HG03196 (cell line): ENCODE measurements around the gene ORM1.

Source experiments
- ATAC-seq: cut with Tn5 transposase; IDR thresholded peaks from one replicate; pipeline ENCODE4 v1.9.1; 2021; ENCODE audit not compliant: unreplicated experiment

The ORM1 gene

DNA sequence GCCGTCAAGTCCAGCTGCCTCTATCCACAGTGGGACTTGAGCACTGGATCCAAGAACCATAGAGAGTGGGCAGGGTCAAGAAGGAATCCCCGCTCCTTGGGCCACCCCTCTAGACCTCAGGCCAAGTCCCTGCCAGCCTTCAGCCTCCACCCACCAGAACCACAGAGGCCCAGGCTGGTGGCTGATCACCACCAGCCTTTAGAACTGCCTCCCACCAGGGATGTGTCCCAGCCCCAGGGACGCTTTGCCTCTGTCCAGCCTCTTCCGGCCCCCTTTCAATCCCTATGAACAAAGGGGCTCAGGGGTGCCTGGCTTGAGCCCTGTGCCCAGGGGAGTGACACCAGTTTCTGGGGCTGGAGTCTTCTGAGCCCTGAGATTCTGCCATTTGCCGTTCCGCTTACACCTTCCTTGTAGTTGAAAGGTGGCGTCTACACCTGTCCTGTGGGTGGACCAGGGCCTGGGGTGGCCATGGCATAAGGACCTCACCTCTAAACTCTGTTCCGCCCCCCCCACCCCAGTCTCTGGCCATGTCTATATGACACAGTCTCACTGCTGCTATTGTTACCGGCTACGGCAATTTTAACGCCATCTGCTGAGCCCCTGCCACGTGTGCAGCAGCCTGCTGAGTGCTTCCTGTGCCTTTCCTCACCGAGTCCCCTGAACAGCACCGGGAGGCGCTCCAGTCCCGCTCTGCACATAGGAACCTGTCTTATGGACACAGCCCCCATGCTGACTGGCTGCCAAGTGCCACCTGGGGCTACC is 35.7 kb upstream of the ORM1 start:
- ATAC-seq: no peak

DNA sequence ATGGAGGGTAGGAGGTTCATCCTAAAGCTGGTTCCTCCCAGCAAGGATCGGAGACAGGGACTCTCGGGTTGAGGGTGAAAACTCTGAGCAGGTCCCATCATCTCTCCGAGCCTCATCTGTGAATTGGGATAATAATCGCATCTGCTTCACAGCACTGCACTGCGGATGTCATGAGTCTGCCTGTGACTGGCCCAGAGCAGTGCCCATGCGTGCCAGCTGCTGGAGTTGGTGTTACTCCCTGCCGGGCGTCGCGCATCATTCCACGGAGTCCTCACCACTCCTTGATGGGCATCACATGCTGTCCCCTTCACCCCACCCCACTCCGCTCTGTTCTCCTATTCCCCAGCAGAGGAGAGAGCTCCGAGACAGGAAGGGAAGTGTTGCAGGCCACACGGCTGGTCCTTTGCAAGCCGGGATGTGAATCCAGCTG is 35.1 kb upstream of the ORM1 start:
- ATAC-seq: no peak

DNA sequence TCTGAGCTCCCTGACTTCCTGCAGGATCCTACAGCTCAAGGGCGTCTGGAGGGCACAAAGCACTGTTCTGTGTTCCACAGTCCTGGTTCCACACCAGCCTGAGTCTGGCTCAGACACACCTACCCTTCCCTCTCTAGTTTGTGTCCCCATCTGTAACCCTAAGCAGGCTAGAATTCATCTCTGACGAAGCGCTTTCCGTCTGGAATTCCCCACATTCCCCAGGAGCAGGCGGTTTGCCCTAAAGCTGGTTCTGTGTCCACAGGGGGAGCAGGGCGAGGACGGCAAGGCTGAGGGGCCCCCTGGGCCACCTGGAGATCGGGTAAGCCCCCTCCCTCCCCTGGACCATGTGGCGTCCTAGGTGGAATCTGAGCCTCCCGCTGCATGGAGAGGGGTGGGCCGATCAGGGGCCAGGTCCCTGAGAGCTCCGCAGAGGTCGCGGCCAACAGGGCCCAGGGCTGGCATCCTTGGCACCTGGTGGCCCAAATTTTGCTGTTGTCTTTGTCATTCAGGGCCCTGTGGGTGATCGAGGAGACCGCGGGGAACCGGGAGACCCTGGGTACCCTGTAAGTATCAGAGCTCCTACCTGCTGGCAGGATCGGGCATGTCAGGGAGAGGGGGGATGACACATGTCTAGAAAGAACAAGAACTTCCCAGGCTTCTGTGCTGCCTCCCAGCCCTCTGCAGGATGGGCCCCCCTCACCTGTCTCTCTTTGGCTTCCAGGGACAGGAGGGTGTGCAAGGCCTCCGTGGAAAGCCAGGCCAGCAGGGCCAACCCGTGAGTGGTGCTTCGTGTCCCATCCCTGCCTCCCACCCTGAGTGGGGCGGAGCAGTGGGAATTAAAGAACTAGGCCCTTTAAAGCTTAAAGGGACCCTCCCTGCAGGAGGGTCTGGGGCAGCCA is 34.5 kb upstream of the ORM1 start:
- ATAC-seq: no peak

DNA sequence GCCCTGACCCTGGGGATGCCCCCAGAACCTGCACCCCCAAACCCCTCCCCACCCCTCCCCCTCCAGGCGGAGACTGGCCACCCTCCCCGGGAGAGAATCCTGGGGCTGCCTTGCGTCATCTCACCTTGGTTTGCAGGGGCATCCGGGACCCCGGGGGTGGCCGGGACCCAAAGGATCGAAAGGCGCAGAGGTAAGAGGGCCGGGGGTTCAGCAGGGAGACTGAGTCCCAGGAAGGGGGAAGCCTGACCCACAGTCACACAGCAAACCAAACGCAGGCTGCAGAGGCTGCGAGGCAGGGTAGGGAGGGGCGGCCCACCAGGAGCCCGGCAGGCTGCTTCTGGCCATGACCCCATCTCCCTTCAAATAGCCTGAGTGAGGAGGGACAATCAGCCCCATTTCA is 33.8 kb upstream of the ORM1 start:
- no peak for ATAC-seq

DNA sequence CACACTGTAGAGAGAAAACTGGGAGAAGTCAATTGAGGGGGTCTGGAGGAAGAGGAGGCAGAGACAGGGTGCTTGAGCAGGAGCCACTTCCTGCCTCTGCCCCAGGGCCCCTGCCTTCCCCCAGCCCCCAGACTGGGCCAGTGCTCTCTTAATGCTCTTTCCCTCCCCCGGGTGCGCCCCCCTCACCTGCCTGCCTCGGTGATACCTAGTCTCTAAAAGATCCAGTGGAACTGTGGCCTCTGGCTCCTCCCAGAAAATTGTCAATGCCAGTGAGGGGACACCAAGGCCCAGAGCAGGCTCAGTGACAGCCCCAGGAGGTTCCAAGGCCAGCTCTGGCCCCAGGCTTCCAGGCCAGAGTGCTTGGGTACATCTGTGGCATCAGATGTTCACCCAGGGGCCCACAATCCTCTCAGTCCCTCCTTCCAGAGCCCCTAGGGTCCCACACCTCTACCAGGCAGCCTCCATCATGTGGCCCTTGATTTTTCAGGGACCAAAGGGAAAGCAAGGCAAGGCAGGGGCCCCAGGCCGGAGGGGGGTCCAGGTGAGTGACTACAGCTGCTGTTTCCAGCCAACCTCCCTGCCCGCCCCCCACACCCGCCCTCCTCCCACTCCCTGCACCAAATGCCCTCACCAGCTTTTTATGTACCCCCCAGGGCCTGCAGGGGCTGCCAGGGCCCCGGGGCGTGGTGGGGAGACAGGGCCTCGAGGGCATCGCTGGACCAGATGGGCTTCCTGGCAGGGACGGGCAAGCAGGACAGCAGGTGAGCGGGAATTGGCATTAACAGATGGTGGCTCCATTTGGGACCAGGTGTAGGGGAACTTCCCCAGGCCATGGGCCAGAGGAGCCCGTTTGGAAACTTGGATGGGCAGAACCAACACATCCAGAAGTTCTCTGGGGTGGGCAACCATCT is 33.1 kb upstream of the ORM1 start:
- ATAC-seq: no peak

DNA sequence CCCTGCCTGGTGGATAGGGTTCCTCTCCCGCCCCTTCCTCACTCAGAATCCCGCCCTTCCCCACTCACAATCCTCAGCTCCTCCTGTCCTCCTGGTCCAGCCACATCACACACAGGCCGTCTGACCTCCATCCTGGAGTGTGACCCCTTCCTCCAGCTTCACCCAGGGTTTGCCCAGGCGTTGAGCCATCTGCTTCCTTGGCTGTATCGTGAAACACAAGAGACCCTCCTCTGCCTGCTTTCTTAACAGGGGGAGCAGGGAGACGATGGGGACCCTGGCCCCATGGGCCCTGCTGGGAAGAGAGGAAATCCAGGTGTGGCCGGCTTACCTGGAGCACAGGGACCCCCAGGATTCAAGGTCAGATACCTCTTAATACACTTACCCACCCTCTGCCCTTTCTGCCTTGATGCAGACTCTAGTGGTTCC is 32.3 kb upstream of the ORM1 start:
- ATAC-seq: no peak

DNA sequence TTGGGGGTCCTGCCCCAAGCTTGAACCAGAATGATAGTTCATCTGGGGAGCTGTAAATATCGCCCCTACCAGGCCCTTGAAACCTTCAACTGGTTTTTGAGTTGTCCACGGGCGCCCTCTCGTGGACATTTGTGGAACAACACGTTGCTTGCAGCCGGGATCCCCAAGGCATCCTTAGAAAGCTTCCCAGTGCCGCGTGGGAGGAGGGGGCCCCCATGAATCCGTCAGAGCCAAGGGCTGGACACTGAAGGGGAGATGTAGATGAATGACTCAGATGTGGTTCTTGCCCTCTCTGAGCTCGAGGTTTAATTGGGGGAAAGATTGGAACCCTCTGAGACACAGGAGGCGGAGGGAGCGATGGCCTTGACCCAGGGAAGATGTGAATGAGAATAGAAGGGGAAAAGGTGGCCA is 31.8 kb upstream of the ORM1 start:
- ATAC-seq: no peak

DNA sequence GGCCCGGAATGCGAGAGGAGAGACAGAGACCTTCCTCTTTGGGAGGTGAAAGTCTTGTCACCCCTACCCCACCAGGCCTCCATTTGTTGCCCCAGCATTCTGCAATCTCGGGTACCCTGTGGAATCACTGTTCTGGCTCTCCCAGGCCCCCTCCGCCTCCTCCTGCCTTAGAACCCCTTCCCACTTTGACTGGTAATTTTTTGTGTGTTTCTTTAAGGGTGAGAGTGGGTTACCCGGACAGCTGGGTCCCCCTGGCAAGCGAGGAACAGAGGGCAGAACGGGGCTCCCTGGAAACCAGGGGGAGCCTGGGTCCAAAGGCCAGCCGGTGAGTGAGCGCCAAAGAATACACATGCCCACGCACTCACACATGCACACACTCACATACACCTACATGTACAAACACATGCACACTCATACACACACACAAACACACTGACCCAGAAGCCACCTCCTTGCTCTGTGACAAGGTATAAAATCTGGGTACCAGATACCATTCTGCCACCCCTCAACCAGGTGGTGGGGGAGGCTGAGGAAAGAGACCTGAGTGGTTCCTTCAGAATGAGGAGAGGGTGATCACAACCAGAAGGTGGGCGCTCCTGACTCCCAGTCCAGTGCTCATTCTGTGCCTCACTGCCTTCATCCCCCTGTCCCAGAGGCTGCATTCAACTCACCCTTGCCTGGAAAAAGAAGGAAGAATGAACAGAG is 30.9 kb upstream of the ORM1 start:
- ATAC-seq: no peak

DNA sequence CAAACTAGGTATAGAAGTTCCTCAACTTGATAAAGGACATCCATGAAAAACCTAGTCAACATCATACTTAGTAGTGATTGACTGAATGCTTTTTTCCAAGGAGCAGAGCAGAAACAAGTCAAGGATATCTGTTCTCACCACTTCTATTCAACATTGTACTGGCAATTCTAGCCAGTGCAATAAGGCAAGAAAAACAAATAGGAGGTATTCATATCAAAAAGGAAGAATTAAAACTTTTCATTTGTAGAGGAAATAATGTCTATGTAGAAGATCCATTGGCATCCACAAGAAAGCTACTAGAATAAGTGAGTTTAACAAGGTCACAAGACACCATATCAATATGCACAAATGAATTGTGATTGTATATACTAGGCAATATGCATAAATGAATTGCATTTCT is 28.2 kb upstream of the ORM1 start:
- ATAC-seq: no peak

DNA sequence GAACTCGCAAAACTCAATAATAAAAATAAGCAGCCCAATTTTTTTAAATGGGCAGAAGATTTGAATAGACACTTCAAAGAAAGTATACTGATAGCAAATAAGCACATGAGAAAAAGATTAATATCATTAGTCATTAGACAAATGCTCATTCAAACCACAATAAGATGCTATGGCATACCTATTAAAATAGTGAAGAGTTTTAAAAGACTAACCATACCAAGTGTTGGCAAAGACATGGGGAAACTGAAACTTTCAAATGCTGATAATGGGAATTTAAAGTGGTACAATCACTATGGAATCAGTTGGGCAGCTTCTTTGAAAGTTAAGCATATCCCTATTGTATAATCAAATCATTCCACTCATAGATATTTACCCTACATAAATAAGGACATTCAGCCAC is 26.6 kb upstream of the ORM1 start:
- ATAC-seq: no peak

DNA sequence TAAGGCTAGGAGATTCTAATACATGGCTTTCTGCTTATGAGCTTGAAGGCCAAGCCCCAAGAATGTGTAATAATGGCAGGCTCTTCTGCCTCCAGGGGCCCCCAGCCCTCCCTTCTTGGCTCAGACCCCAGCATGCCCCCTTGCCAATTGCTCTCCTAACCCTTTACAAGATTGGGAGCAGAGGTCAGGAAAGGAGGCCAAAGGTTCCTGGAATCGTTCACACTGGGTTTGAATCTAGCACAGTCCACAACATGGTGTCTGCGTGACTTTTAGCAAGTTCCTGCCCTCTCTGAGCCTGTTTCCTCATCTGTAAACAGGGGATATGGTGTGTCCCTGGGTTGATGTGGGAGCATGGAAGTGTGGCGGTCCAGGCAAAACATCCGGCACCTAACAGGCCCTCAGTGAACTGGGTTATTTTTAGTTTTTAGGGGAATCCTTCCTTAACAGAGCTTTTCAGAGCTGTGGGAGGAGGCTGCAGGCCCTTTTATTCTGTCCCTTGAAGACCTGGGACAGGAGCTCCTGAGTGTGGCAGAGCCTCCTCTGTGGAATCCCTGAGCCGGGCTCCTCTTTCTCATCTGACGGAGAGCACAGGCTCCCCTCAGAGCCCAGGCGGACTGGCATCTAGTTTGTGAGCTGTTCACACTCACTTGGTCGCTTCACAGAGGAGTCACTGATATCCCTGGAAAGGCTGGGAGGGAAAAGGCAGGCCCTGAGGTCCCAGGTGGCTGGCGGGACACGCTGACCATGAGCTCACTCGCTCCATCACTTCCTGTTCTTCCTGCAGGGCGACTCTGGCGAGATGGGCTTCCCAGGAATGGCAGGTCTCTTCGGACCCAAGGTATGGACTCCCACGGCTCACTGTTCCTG is 23.4 kb upstream of the ORM1 start:
- no peak for ATAC-seq

DNA sequence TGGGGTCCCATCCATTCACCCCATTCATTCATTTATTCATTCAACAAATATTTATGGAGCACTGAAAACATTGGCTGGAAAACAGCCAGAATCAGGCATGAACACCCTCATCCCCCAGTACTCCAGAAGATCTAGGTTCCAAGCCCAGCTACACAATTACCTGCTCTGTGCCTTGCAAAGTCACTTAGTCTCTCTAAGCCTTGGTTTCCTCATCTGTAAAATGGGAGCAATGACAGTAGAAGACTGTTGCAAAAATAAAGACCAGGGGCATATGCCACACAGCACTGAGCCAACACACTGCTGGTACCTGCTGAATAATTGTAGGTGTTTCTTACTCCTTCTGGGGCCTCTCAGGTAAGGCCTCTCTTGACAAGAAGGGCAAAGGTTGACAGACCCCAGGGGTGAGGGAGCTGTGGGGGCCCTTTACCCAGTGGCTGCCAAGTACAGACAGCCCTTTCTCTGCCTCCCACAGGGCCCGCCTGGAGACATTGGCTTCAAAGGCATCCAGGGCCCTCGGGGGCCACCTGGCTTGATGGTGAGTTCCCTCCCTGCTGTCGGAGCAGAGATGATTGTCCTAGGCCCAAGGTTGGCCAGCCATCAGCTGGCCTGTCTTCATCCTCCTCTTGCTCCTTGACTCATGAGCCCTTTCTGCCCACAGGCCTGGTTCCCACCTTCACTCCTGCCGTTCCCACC is 22.6 kb upstream of the ORM1 start:
- no peak for ATAC-seq

DNA sequence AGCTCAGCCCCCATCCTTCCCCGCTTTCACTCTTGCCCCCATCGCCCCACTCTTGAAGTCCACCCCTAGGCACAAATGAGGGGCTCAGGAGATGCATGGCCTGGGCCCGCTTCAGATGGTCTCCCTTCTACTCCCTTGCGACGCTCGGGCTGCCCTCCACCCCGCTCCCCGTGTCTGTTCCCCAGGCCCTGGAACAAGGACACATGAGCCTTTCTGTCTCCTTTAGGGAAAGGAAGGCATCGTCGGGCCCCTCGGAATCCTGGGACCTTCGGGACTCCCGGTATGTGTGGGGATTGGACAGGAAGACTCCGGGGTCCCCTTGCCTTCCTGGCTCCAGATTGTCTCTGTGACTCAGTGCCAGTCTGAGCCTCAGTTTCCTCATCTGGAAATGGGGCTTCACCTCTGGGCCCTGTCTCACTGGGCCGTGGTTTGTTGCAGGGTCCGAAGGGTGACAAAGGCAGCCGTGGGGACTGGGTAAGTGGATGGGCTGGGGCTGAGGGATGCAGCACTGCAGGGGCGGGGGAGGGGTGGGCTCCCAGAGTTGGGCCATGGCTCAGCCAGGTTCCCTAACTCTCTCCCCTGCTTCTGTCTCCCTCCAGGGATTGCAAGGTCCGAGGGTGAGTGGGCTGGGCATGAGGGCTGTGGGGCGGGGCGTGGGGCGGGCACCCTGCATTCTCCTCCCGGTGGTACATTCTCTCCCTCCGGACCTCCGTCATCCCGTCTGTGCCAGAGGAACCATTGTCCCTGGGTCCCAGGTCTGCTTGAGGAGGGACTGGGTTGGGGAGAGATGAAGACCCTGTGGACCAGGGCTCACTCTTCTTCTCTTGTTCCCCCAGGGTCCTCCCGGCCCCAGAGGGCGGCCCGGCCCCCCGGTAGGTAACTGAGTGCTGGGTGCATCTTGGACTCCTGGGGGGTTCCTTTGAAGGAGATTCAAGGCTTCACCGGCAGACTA is 21.8 kb upstream of the ORM1 start:
- no peak for ATAC-seq

DNA sequence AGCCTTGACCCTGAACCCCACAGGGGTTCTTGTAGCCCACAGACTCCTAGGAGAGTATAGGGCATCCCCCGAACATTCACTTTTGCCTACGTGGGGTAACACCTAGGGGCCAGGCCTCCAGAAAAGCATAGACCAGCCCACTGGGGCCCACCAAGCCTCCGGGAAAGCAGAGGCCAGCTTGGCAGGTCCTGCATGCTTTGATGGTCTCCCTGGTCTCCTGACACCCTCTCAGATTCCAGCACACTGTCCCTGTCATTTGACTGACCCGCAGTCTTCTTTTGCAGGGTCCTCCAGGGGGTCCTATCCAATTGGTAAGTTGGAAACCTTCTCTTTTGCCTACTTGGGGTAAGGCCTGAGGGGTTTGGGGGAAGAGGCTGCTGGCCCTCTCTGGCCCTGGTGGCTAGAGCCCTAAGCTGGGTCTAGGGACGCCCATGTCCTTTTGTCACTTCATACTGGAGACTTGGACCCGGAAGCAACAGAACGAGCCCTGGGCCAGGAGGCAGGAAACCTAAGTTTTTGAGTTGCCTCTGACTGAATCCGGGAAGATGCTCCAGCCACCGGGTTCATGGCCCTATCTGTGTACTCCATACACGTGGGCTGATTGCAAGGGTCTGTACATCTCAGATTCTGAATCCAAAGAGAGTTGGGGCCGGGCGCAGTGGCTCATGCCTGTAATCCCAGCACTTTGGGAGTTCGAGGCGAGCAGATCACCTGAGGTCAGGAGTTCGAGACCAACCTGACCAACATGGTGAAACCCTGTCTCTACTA is 20.9 kb upstream of the ORM1 start:
- no peak for ATAC-seq

DNA sequence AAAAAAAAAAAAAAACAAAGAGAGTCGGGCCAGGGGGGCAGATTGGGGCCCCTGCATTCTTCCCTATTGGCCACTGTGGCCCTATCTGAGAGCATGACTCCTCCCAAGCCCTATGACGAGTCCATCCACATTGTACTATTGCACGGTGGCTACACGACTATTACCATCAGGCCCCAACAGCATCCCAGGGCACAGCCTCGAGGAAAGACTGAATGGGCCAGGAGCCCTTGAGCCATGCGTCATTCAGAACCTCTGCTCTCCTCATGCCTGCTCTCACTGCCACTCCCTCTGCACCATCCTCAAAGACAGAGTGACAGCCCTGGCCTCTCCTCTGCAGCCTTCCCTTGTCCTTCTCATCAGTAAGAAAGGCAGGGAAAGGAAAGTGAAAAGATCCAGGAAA is 20.2 kb upstream of the ORM1 start:
- ATAC-seq: no peak

DNA sequence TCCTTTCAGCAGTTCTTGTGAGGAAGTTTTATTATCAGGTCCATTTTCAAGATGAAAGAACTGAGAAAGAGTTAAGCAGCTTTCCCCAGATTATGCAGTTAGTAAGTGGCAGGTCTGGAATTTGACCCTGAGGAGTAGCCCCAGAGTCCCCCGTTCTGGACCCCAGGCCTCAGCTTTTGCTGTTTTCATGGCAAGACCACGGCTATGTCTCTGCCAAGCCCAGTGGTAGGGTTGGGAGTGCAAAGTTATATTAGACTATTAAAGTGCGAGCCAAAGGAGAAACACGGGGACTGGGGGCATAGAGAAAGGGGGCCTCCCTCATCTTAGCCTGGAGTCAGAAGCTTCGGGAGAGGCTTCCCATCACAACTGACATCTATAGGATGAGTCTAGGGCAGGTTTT is 19.3 kb upstream of the ORM1 start:
- ATAC-seq: no peak

DNA sequence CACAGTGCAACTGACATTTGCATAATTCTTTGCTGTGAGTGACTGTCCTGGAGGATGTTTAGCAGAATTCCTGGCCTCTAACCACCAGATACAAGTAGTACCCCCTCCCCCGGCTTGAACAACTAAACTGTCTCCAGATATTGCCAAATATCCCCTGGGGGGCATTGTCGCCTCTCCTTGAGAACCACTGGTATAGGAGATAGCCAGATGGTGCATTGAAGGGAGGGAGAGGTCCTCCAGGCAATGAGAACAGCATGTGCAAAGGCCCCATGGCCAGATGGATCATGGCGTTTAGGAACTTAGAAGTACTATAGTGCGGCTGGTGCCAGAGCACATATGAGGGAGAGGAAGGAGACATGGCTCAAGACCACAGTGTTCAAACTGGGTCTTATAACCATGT is 18.9 kb upstream of the ORM1 start:
- ATAC-seq: no peak
